ENCODE results near the gene ARHGAP1. TPM values are rescaled to one million over a fixed set of nuclear protein-coding genes. Genes with fewer than 3 reads are reported as not detected.

The ARHGAP1 gene
- total and polyA plus RNA-seq, 2 of the 13 experiments (the other 11 are each of a cell fraction or from before 2014, with no cell fraction given) = 18.6 to 30.3 TPM

GRCh38 chr11:46731545-46731944 is 31.1 kb upstream of the ARHGAP1 start:
- ATAC-seq = no peak
- no TSS peak for BruUV-seq (replicated peaks)

GRCh38 chr11:46729110-46730027 is 28.9 kb upstream of the ARHGAP1 start:
- peaks cover 56% of the 10 kb centered on the region for H3K4me1 ChIP-seq (ENCODE audit: insufficient read depth, low read length)
- no peaks in the 10 kb centered on the region for H3K9me3 ChIP-seq (ENCODE audit: low read length)
- H3K36me3 ChIP-seq (replicated peaks in 1 of 2; ENCODE audit: control insufficient read depth in 1 of 2, insufficient read depth in 2 of 2, low read length in 2 of 2) = peaks cover 37 to 77% of the 10 kb centered on the region in 2 experiments
- no peaks in the 10 kb centered on the region for H3K27me3 ChIP-seq (ENCODE audit: control insufficient read depth in 1 of 2, insufficient read depth in 2 of 2, low read length in 2 of 2)
- H3K27ac ChIP-seq (ENCODE audit: extremely low read length, insufficient read depth, low read length) = no peak overlapping the region
- no peak overlapping the region for H3K9ac ChIP-seq (ENCODE audit: insufficient read depth, low read depth, low read length)
- no peak overlapping the region for H2AFZ ChIP-seq (ENCODE audit: low read length)
- DNase-seq (ENCODE audit: low spot score) (no peak), FAIRE-seq (no peak), ATAC-seq (peak; percentile 3; the same call in 1 of the 3 replicates)
- ChIA-PET POLR2A (interaction anchor here (0.9 to 4.9 kb wide), 4 partner anchors 9 to 28 kb away, joined by 3 to 54 read pairs (median 8); partner anchors contain the start of genes ARHGAP1, F2 and ZNF408), CTCF (ENCODE audit: low intra/inter-chr PET ratio, low total read pairs) (no interaction called here)
- 93% methylated on average over 24 of the region's 24 CpGs for WGBS (ENCODE audit: low lambda C conversion rate)
- H4K20me1 ChIP-seq (ENCODE audit: insufficient read depth, low read length) = peaks cover 26% of the 10 kb centered on the region
- peaks cover 27% of the 10 kb centered on the region for H3K79me2 ChIP-seq (ENCODE audit: insufficient read depth, low read length)
- no peak overlapping the region for H3K4me3 ChIP-seq (replicated peaks in 1 of 3; ENCODE audit: insufficient read depth in 1 of 3, low read depth in 2 of 3, low read length in 3 of 3)
- no peak overlapping the region for H3K4me2 ChIP-seq (ENCODE audit: low read depth, low read length)
- in situ Hi-C loops (cut with HindIII; ENCODE audit: extremely low pct_ligation_motif_present, low pct_unique_long_range_greater_than_20kb) (loop anchor here (5.0 kb wide), 1 partner anchor 37 kb away; no protein-coding TSS in a partner anchor), intact Hi-C loops (cut with micrococcal nuclease; ENCODE audit: unreplicated experiment) (no loop called here)
- BruUV-seq (replicated peaks) = no TSS peak
- peak; percentile 56 for TF ChIP-seq POLR2G (IDR thresholded peaks at IDR 0.05; ENCODE audit: low read depth, low read length)
- TF ChIP-seq TFAP4 (IDR thresholded peaks at IDR 0.05; ENCODE audit: borderline replicate concordance, low read depth) = no peak
- TF ChIP-seq SRSF9 (IDR thresholded peaks at IDR 0.05; ENCODE audit: borderline replicate concordance, insufficient read depth, low read depth, low read length, poor library complexity, severe bottlenecking) = no peak
- no peak for TF ChIP-seq MED1 (CRISPR knock-in tag; IDR thresholded peaks at IDR 0.05)
- TF ChIP-seq MLXIP (CRISPR knock-in tag; IDR thresholded peaks at IDR 0.05; ENCODE audit: borderline replicate concordance) = no peak
- no peak for TF ChIP-seq ZNF816 (CRISPR knock-in tag; IDR thresholded peaks at IDR 0.05; ENCODE audit: borderline replicate concordance)
- no peak for TF ChIP-seq AHR (CRISPR knock-in tag; IDR thresholded peaks at IDR 0.05)
- TF ChIP-seq ZNF629 (CRISPR knock-in tag; conservative IDR thresholded peaks at IDR 0.05) = peak; percentile 41; the same call in 1 of the 2 replicates
- TF ChIP-seq HOXA7 (CRISPR knock-in tag; IDR thresholded peaks at IDR 0.05) = no peak

More at GRCh38 chr11:46731545-46731944, 31.1 kb upstream of the ARHGAP1 start:
- POLR2A ChIA-PET = interaction anchor here (1.2 to 8.3 kb wide), 3 partner anchors 12 to 31 kb away, joined by 4 to 58 read pairs (median 54); partner anchors contain the start of genes ARHGAP1, F2 and ZNF408
- TF ChIP-seq ETV5 (CRISPR knock-in tag; IDR thresholded peaks at IDR 0.05; ENCODE audit: borderline replicate concordance) (no peak), ADNP (CRISPR knock-in tag; IDR thresholded peaks at IDR 0.05) (no peak), LCORL (IDR thresholded peaks at IDR 0.05) (no peak), LCORL (CRISPR knock-in tag; IDR thresholded peaks at IDR 0.05) (no peak), ZNF775 (CRISPR knock-in tag; IDR thresholded peaks at IDR 0.05; ENCODE audit: borderline replicate concordance) (no peak), ISX (CRISPR knock-in tag; conservative IDR thresholded peaks at IDR 0.05) (no peak), MED1 (CRISPR knock-in tag; IDR thresholded peaks at IDR 0.05) (no peak), POLR2AphosphoS5 (IDR thresholded peaks at IDR 0.05; ENCODE audit: low read depth, low read length) (peak; percentile 28; the same call in 1 of the 2 replicates), POLR2G (IDR thresholded peaks at IDR 0.05; ENCODE audit: low read depth, low read length) (0 out of 2 replicates have a peak, but pooled peaks have one; percentile 49), STAG1 (CRISPR knock-in tag; IDR thresholded peaks at IDR 0.05) (no peak), ZNF264 (CRISPR knock-in tag; IDR thresholded peaks at IDR 0.05) (no peak)
- no peak for FAIRE-seq
- H3K36me3 ChIP-seq (replicated peaks in 1 of 2; ENCODE audit: control insufficient read depth in 1 of 2, insufficient read depth in 2 of 2, low read length in 2 of 2) = peaks cover 30 to 69% of the 10 kb centered on the region in 2 experiments
- H3K4me1 ChIP-seq (ENCODE audit: insufficient read depth, low read length) = peaks cover 46% of the 10 kb centered on the region
- peaks cover 16% of the 10 kb centered on the region for H4K20me1 ChIP-seq (ENCODE audit: insufficient read depth, low read length)
- H3K9ac ChIP-seq (ENCODE audit: insufficient read depth, low read depth, low read length) = no peak overlapping the region
- 98% methylated on average over 4 of the region's 4 CpGs for WGBS (ENCODE audit: low lambda C conversion rate)
- CTCF ChIA-PET (ENCODE audit: low intra/inter-chr PET ratio, low total read pairs) = no interaction called here
- in situ Hi-C loops (cut with HindIII; ENCODE audit: extremely low pct_ligation_motif_present, low pct_unique_long_range_greater_than_20kb) (no loop called here), intact Hi-C loops (cut with micrococcal nuclease; ENCODE audit: unreplicated experiment) (no loop called here)
- H2AFZ ChIP-seq (ENCODE audit: low read length) = no peak overlapping the region
- H3K4me2 ChIP-seq (ENCODE audit: low read depth, low read length) = no peak overlapping the region
- no peak for DNase-seq (ENCODE audit: low spot score)
- no peak overlapping the region for H3K4me3 ChIP-seq (replicated peaks in 1 of 3; ENCODE audit: insufficient read depth in 1 of 3, low read depth in 2 of 3, low read length in 3 of 3)
- H3K27ac ChIP-seq (ENCODE audit: extremely low read length, insufficient read depth, low read length) = no peak overlapping the region
- no peaks in the 10 kb centered on the region for H3K27me3 ChIP-seq (ENCODE audit: control insufficient read depth in 1 of 2, insufficient read depth in 2 of 2, low read length in 2 of 2)
- H3K79me2 ChIP-seq (ENCODE audit: insufficient read depth, low read length) = peaks cover 16% of the 10 kb centered on the region
- H3K9me3 ChIP-seq (ENCODE audit: low read length) = no peaks in the 10 kb centered on the region

Measured in HepG2 (cell line).